GM23338 (cell line): ENCODE measurements around the gene PARD6B. TPM values are rescaled to one million over a fixed set of nuclear protein-coding genes. Genes with fewer than 3 reads are reported as not detected.

Experiments used
- ATAC-seq: fragments of 200-7000 bp; cut with Tn5 transposase; 3 replicates; pipeline ENCODE4 v1.9.1; 2020
- DNase-seq: peaks from one replicate; pipeline ENCODE4 v3.0.0-alpha.2; 2015; ENCODE audit warnings: low spot score
- H2AFZ ChIP-seq: fragments of 200-600 bp; sonication (generic); 2 replicates; pipeline ENCODE4 v1.8.0; 2016; ENCODE audit warnings: antibody characterized with exemption, mild to moderate bottlenecking, moderate library complexity
- H3F3A ChIP-seq: fragments of 200-600 bp; sonication (generic); replicated peaks from 2 replicates; pipeline ENCODE4 v1.8.0; 2017; ENCODE audit warnings: antibody characterized with exemption, mixed run types, low read depth
- H3K27ac ChIP-seq: fragments of 200-600 bp; sonication (generic); 2 replicates; pipeline ENCODE4 v1.6.1; 2016; ENCODE audit warnings: low read depth
- H3K27me3 ChIP-seq: fragments of 200-600 bp; sonication (generic); 2 replicates; pipeline ENCODE4 v1.8.0; 2016; ENCODE audit warnings: mild to moderate bottlenecking, mixed run types, moderate library complexity; ENCODE audit not compliant: insufficient read depth
- H3K36me3 ChIP-seq: fragments of 200-600 bp; sonication (generic); 2 replicates; pipeline ENCODE4 v1.8.0; 2016; ENCODE audit warnings: mild to moderate bottlenecking; ENCODE audit not compliant: insufficient read depth
- H3K4me1 ChIP-seq: fragments of 200-600 bp; sonication (generic); 2 replicates; pipeline ENCODE4 v1.8.0; 2016; ENCODE audit warnings: mild to moderate bottlenecking, moderate library complexity; ENCODE audit not compliant: insufficient read depth
- H3K4me2 ChIP-seq: fragments of 200-600 bp; sonication (generic); 2 replicates; pipeline ENCODE4 v1.7.1; 2017; ENCODE audit warnings: mixed run types
- H3K4me3 ChIP-seq: fragments of 200-600 bp; sonication (generic); 2 replicates; pipeline ENCODE4 v1.6.1; 2016; ENCODE audit warnings: mixed run types
- H3K79me2 ChIP-seq: fragments of 200-600 bp; sonication (generic); replicated peaks from 2 replicates; pipeline ENCODE4 v1.8.0; 2017; ENCODE audit warnings: mild to moderate bottlenecking; ENCODE audit not compliant: insufficient read depth
- H3K9me2 ChIP-seq: fragments of 200-600 bp; sonication (generic); 2 replicates; pipeline ENCODE4 v1.8.0; 2017; ENCODE audit not compliant: insufficient read depth
- H4K20me1 ChIP-seq: fragments of 200-600 bp; sonication (generic); replicated peaks from 2 replicates; pipeline ENCODE4 v1.8.0; 2017; ENCODE audit warnings: mild to moderate bottlenecking; ENCODE audit not compliant: insufficient read depth
- H3K27ac Mint-ChIP-seq: 2 replicates; pipeline ENCODE4 v1.8.0; 2020; ENCODE audit warnings: inconsistent platforms, mild to moderate bottlenecking, moderate library complexity, mixed read lengths
- H3K27me3 Mint-ChIP-seq: 3 replicates; pipeline ENCODE4 v1.8.0; 2022; ENCODE audit warnings: low read depth, mild to moderate bottlenecking, moderate library complexity, mixed read lengths, inconsistent platforms; ENCODE audit not compliant: insufficient read depth, poor library complexity
- H3K36me3 Mint-ChIP-seq: 3 replicates; pipeline ENCODE4 v1.8.0; 2021; ENCODE audit warnings: low read depth, mild to moderate bottlenecking, inconsistent platforms, moderate library complexity, mixed read lengths
- H3K4me1 Mint-ChIP-seq: 3 replicates; pipeline ENCODE4 v1.8.0; 2020; ENCODE audit warnings: mild to moderate bottlenecking, inconsistent platforms, mixed read lengths
- H3K4me3 Mint-ChIP-seq: 3 replicates; pipeline ENCODE4 v1.8.0; 2021; ENCODE audit warnings: moderate library complexity, mild to moderate bottlenecking, inconsistent platforms, mixed read lengths
- H3K9me3 Mint-ChIP-seq: 3 replicates; pipeline ENCODE4 v1.8.0; 2020; ENCODE audit warnings: moderate library complexity, mild to moderate bottlenecking, inconsistent platforms, mixed read lengths
- CREB1 ChIP-seq: fragments of 250-450 bp; sonication (Bioruptor Pico); IDR thresholded peaks from 2 replicates; pipeline ENCODE4 v1.5.0; 2020; ENCODE audit warnings: low read depth, mild to moderate bottlenecking, moderate library complexity
- EZH2 ChIP-seq: fragments of 200-600 bp; sonication (generic); IDR thresholded peaks from one replicate; pipeline ENCODE4 v1.8.0; 2017; ENCODE audit warnings: antibody characterized with exemption, mild to moderate bottlenecking, low read depth; ENCODE audit not compliant: unreplicated experiment
- EZH2phosphoT487 ChIP-seq: fragments of 200-600 bp; sonication (generic); IDR thresholded peaks from one replicate; pipeline ENCODE4 v1.8.1; 2018; ENCODE audit warnings: antibody characterized with exemption; ENCODE audit not compliant: unreplicated experiment
- JUNB ChIP-seq: IDR thresholded peaks from one replicate; pipeline ENCODE4 v1.6.1; 2016; ENCODE audit warnings: antibody characterized with exemption; ENCODE audit not compliant: unreplicated experiment
- NANOG ChIP-seq: IDR thresholded peaks from 2 replicates; pipeline ENCODE4 v1.6.1; 2016; ENCODE audit warnings: antibody characterized with exemption, borderline replicate concordance
- POLR2AphosphoS5 ChIP-seq: IDR thresholded peaks from 2 replicates; pipeline ENCODE4 v1.6.1; 2016; ENCODE audit warnings: antibody characterized with exemption, low read depth
- STAT1 ChIP-seq: IDR thresholded peaks from one replicate; pipeline ENCODE4 v1.6.1; 2016; ENCODE audit warnings: antibody characterized with exemption; ENCODE audit not compliant: unreplicated experiment
- ZNF331 ChIP-seq: fragments of 250-450 bp; sonication (Bioruptor Pico); IDR thresholded peaks from 2 replicates; pipeline ENCODE4 v1.5.0; 2020; ENCODE audit warnings: low read depth, mild to moderate bottlenecking, moderate library complexity
- polyA plus RNA-seq: library from polyadenylated mRNA; unstranded; fragments of >200 nt; fragmentation: Nextera tagmentation; extraction: Ambion mirVana; gene quantifications from 2 replicates; pipeline ENCODE4 v1.2.1, GENCODE V29; 2016
- total RNA-seq: library from RNA; depleted of rRNA; stranded (reverse); fragments of >200 nt; shearing (Covaris generic); gene quantifications from 2 replicates; pipeline ENCODE4 v1.2.3, GENCODE V29; 2014
- TF ChIP-seq, protein P1 (sequence below): IDR thresholded peaks from 2 replicates; pipeline ENCODE4 v1.6.1; 2016; ENCODE audit warnings: antibody characterized with exemption
- TF ChIP-seq, protein P2 (sequence below), 2 experiments: fragments of 200-600 bp in 1 of 2; sonication (generic) in 1 of 2; conservative IDR thresholded peaks; 2 replicates each; pipeline versions ENCODE4 v1.5.1 to v1.6.1; 2016 to 2017; ENCODE audit warnings: antibody characterized with exemption in 2 of 2, low read depth in 2 of 2, mild to moderate bottlenecking in 2 of 2, moderate library complexity in 1 of 2
- TF ChIP-seq, protein P3 (sequence below): fragments of 250-450 bp; sonication (Bioruptor Pico); IDR thresholded peaks from 2 replicates; pipeline ENCODE4 v1.5.0; 2020; ENCODE audit warnings: mild to moderate bottlenecking, moderate library complexity

Gene PARD6B
- total and polyA plus RNA-seq, 2 experiments from 2014 or later = 23.5 to 29.2 TPM

- H3K4me2 ChIP-seq = no peak overlapping the region
- no peak overlapping the region for H3K27ac ChIP-seq
- no peaks in the 10 kb centered on the region for H3K79me2 ChIP-seq
- peaks cover 9% of the 10 kb centered on the region for H3K4me1 ChIP-seq
- no peaks in the 10 kb centered on the region for H4K20me1 ChIP-seq
- H3K27me3 ChIP-seq = no peaks in the 10 kb centered on the region
- Mint-ChIP-seq H3K36me3 (no peaks in the 10 kb centered on the region), H3K27me3 (peaks cover 3% of the 10 kb centered on the region), H3K27ac (no peak overlapping the region), H3K9me3 (no peaks in the 10 kb centered on the region), H3K4me3 (no peak overlapping the region), H3K4me1 (peaks cover 9% of the 10 kb centered on the region)
- no peaks in the 10 kb centered on the region for H3K36me3 ChIP-seq
- TF ChIP-seq CREB1 (CRISPR knock-in tag) (no peak), POLR2AphosphoS5 (no peak), NANOG (no peak), STAT1 (no peak), EZH2phosphoT487 (no peak), ZNF331 (no peak)
- TF ChIP-seq, protein P1, sequence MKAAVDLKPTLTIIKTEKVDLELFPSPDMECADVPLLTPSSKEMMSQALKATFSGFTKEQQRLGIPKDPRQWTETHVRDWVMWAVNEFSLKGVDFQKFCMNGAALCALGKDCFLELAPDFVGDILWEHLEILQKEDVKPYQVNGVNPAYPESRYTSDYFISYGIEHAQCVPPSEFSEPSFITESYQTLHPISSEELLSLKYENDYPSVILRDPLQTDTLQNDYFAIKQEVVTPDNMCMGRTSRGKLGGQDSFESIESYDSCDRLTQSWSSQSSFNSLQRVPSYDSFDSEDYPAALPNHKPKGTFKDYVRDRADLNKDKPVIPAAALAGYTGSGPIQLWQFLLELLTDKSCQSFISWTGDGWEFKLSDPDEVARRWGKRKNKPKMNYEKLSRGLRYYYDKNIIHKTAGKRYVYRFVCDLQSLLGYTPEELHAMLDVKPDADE = no peak
- H3K4me3 ChIP-seq = no peak overlapping the region
- H3F3A ChIP-seq = no peaks in the 10 kb centered on the region
- DNase-seq (no peak), ATAC-seq (no peak)
- no peaks in the 10 kb centered on the region for H3K9me2 ChIP-seq
- no peak overlapping the region for H2AFZ ChIP-seq
Observed at GRCh38 chr20:50720582-50720981, 10.8 kb upstream of the PARD6B start.

- no peaks in the 10 kb centered on the region for H3F3A ChIP-seq
- H3K4me1 ChIP-seq = peaks cover 13% of the 10 kb centered on the region
- H3K4me2 ChIP-seq = no peak overlapping the region
- no peaks in the 10 kb centered on the region for H3K36me3 Mint-ChIP-seq
- no peaks in the 10 kb centered on the region for H3K79me2 ChIP-seq
- no peak overlapping the region for H3K27ac ChIP-seq
- peaks cover 9% of the 10 kb centered on the region for H3K4me1 Mint-ChIP-seq
- DNase-seq (no peak), ATAC-seq (no peak)
- no peaks in the 10 kb centered on the region for H4K20me1 ChIP-seq
- no peaks in the 10 kb centered on the region for H3K9me2 ChIP-seq
- no peak overlapping the region for H3K4me3 ChIP-seq
- H3K27me3 Mint-ChIP-seq = peaks cover 3% of the 10 kb centered on the region
- H3K4me3 Mint-ChIP-seq = no peak overlapping the region
- H3K36me3 ChIP-seq = no peaks in the 10 kb centered on the region
- H3K27ac Mint-ChIP-seq = no peak overlapping the region
- no peaks in the 10 kb centered on the region for H3K27me3 ChIP-seq
- peak overlapping the region; percentile 81 for H2AFZ ChIP-seq
- no peaks in the 10 kb centered on the region for H3K9me3 Mint-ChIP-seq
- TF ChIP-seq POLR2AphosphoS5 (no peak), EZH2phosphoT487 (no peak), CREB1 (CRISPR knock-in tag) (no peak), NANOG (no peak), JUNB (no peak), EZH2 (no peak)
- TF ChIP-seq, protein P1 = no peak
- TF ChIP-seq, protein P2, sequence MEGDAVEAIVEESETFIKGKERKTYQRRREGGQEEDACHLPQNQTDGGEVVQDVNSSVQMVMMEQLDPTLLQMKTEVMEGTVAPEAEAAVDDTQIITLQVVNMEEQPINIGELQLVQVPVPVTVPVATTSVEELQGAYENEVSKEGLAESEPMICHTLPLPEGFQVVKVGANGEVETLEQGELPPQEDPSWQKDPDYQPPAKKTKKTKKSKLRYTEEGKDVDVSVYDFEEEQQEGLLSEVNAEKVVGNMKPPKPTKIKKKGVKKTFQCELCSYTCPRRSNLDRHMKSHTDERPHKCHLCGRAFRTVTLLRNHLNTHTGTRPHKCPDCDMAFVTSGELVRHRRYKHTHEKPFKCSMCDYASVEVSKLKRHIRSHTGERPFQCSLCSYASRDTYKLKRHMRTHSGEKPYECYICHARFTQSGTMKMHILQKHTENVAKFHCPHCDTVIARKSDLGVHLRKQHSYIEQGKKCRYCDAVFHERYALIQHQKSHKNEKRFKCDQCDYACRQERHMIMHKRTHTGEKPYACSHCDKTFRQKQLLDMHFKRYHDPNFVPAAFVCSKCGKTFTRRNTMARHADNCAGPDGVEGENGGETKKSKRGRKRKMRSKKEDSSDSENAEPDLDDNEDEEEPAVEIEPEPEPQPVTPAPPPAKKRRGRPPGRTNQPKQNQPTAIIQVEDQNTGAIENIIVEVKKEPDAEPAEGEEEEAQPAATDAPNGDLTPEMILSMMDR (conservative IDR thresholded peaks at IDR 0.05; ENCODE audit: low read depth in 2 of 2) = no peak
- TF ChIP-seq, protein P3, sequence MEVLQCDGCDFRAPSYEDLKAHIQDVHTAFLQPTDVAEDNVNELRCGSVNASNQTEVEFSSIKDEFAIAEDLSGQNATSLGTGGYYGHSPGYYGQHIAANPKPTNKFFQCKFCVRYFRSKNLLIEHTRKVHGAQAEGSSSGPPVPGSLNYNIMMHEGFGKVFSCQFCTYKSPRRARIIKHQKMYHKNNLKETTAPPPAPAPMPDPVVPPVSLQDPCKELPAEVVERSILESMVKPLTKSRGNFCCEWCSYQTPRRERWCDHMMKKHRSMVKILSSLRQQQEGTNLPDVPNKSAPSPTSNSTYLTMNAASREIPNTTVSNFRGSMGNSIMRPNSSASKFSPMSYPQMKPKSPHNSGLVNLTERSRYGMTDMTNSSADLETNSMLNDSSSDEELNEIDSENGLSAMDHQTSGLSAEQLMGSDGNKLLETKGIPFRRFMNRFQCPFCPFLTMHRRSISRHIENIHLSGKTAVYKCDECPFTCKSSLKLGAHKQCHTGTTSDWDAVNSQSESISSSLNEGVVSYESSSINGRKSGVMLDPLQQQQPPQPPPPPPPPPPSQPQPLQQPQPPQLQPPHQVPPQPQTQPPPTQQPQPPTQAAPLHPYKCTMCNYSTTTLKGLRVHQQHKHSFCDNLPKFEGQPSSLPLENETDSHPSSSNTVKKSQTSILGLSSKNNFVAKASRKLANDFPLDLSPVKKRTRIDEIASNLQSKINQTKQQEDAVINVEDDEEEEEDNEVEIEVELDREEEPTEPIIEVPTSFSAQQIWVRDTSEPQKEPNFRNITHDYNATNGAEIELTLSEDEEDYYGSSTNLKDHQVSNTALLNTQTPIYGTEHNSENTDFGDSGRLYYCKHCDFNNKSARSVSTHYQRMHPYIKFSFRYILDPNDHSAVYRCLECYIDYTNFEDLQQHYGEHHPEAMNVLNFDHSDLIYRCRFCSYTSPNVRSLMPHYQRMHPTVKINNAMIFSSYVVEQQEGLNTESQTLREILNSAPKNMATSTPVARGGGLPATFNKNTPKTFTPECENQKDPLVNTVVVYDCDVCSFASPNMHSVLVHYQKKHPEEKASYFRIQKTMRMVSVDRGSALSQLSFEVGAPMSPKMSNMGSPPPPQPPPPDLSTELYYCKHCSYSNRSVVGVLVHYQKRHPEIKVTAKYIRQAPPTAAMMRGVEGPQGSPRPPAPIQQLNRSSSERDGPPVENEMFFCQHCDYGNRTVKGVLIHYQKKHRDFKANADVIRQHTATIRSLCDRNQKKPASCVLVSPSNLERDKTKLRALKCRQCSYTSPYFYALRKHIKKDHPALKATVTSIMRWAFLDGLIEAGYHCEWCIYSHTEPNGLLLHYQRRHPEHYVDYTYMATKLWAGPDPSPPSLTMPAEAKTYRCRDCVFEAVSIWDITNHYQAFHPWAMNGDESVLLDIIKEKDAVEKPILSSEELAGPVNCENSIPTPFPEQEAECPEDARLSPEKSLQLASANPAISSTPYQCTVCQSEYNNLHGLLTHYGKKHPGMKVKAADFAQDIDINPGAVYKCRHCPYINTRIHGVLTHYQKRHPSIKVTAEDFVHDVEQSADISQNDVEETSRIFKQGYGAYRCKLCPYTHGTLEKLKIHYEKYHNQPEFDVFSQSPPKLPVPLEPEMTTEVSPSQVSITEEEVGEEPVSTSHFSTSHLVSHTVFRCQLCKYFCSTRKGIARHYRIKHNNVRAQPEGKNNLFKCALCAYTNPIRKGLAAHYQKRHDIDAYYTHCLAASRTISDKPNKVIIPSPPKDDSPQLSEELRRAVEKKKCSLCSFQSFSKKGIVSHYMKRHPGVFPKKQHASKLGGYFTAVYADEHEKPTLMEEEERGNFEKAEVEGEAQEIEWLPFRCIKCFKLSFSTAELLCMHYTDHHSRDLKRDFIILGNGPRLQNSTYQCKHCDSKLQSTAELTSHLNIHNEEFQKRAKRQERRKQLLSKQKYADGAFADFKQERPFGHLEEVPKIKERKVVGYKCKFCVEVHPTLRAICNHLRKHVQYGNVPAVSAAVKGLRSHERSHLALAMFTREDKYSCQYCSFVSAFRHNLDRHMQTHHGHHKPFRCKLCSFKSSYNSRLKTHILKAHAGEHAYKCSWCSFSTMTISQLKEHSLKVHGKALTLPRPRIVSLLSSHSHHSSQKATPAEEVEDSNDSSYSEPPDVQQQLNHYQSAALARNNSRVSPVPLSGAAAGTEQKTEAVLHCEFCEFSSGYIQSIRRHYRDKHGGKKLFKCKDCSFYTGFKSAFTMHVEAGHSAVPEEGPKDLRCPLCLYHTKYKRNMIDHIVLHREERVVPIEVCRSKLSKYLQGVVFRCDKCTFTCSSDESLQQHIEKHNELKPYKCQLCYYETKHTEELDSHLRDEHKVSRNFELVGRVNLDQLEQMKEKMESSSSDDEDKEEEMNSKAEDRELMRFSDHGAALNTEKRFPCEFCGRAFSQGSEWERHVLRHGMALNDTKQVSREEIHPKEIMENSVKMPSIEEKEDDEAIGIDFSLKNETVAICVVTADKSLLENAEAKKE (CRISPR knock-in tag) = no peak
Observed at GRCh38 chr20:50721881-50722281, 9.5 kb upstream of the PARD6B start.
